HepG2 (cell line): ENCODE measurements around the gene SLIT1. TPM values are rescaled to one million over a fixed set of nuclear protein-coding genes. Genes with fewer than 3 reads are reported as not detected.

Source experiments
- ATAC-seq: fragments of 200-7000 bp; cut with Tn5 transposase; 3 replicates; pipeline ENCODE4 v1.9.1; 2020; ENCODE audit warnings: mild to moderate bottlenecking, moderate library complexity
- BruUV-seq: library from RNA; stranded (reverse); fragments of 400-500 nt; replicated peaks from 2 replicates; lab custom pipeline; 2021; lab: Mats Ljungman, UMichigan
- CTCF ChIA-PET: fragments of 300-600 bp; formaldehyde crosslinking; extraction: SDS; loops from one replicate; lab custom pipeline; 2021; ENCODE audit warnings: low total read pairs, inconsistent platforms, low intra/inter-chr PET ratio; lab: Yijun Ruan, JAX
- POLR2A ChIA-PET: fragments of 350-600 bp; sonication (Branson Sonifier 250); formaldehyde crosslinking; loops from one replicate; lab custom pipeline; 2020; ENCODE audit warnings: antibody characterized with exemption, inconsistent platforms; lab: Yijun Ruan, JAX
- DNase-seq: peaks from one replicate; pipeline ENCODE4 v3.0.0-alpha.2; 2015; ENCODE audit warnings: low spot score
- FAIRE-seq: peaks from 3 replicates; lab custom pipeline; 2011; peaks lifted over from hg19 to GRCh38; lab: Jason Lieb, UNC
- H2AFZ ChIP-seq: one replicate; pipeline ENCODE4 v1.6.1; 2011; ENCODE audit warnings: low read length, inconsistent platforms
- H3K27ac ChIP-seq: fragments of 300-600 bp; 3 replicates; pipeline ENCODE4 v1.8.0; 2011; ENCODE audit warnings: mixed run types, mild to moderate bottlenecking, mixed read lengths, low read length, inconsistent platforms; ENCODE audit not compliant: insufficient read depth; ENCODE audit errors: extremely low read length
- H3K27me3 ChIP-seq, 2 experiments: fragments of 200-600 bp in 1 of 2; 2 replicates in 1 of 2; 3 replicates in 1 of 2; pipeline versions ENCODE4 v1.6.0 to v1.8.0; 2011; ENCODE audit warnings: low read length in 2 of 2, mild to moderate bottlenecking in 2 of 2, moderate library complexity in 2 of 2, inconsistent platforms in 1 of 2; ENCODE audit not compliant: insufficient read depth in 2 of 2, control insufficient read depth in 1 of 2
- H3K36me3 ChIP-seq, 2 experiments: fragments of 200-600 bp in 1 of 2; replicated peaks in 1 of 2; 2 replicates in 1 of 2; 3 replicates in 1 of 2; pipeline versions ENCODE4 v1.5.1 to v1.8.0; 2011; ENCODE audit warnings: low read length in 2 of 2, inconsistent platforms in 1 of 2; ENCODE audit not compliant: insufficient read depth in 2 of 2, control insufficient read depth in 1 of 2
- H3K4me1 ChIP-seq: 2 replicates; pipeline ENCODE4 v1.5.1; 2012; ENCODE audit warnings: low read length, inconsistent platforms; ENCODE audit not compliant: insufficient read depth
- H3K4me2 ChIP-seq: 2 replicates; pipeline ENCODE4 v1.6.0; 2011; ENCODE audit warnings: low read depth, low read length, inconsistent platforms
- H3K4me3 ChIP-seq, 3 experiments: fragments of 200-600 bp in 1 of 3; sonication (generic), shearing (Covaris generic) in 1 of 3; replicated peaks in 1 of 3; 2 replicates each; pipeline ENCODE4 v1.5.1; 2011 to 2016; ENCODE audit warnings: low read length in 3 of 3, inconsistent platforms in 2 of 3, low read depth in 2 of 3, mild to moderate bottlenecking in 2 of 3, control low read depth in 1 of 3, mixed read lengths in 1 of 3; ENCODE audit not compliant: insufficient read depth in 1 of 3
- H3K79me2 ChIP-seq: one replicate; pipeline ENCODE4 v1.6.1; 2011; ENCODE audit warnings: low read length, inconsistent platforms; ENCODE audit not compliant: insufficient read depth
- H3K9ac ChIP-seq: 2 replicates; pipeline ENCODE4 v1.6.0; 2011; ENCODE audit warnings: mild to moderate bottlenecking, low read depth, low read length, inconsistent platforms; ENCODE audit not compliant: insufficient read depth
- H3K9me3 ChIP-seq: 2 replicates; pipeline ENCODE4 v1.5.1; 2012; ENCODE audit warnings: mild to moderate bottlenecking, low read length
- H4K20me1 ChIP-seq: 2 replicates; pipeline ENCODE4 v1.6.0; 2011; ENCODE audit warnings: inconsistent platforms, mild to moderate bottlenecking, low read length, moderate library complexity; ENCODE audit not compliant: insufficient read depth
- ARID3A ChIP-seq: IDR thresholded peaks from 2 replicates; pipeline ENCODE4 v1.6.1; 2012; ENCODE audit warnings: low read depth, low read length, improper control_type of control experiment
- CHCHD3 ChIP-seq: sonication (generic); formaldehyde crosslinking; IDR thresholded peaks from 2 replicates; pipeline ENCODE4 v1.8.0; 2022; ENCODE audit warnings: mild to moderate bottlenecking, missing genetic modification reagents, moderate library complexity
- DNMT1 ChIP-seq: sonication (generic); formaldehyde crosslinking; IDR thresholded peaks from 2 replicates; pipeline ENCODE4 v1.5.1; 2020; ENCODE audit warnings: mild to moderate bottlenecking, missing genetic modification reagents
- MZF1 ChIP-seq: sonication (generic); formaldehyde crosslinking; IDR thresholded peaks from 2 replicates; pipeline ENCODE4 v1.8.1; 2023; ENCODE audit warnings: mild to moderate bottlenecking, missing genetic modification reagents, borderline replicate concordance
- NFYB ChIP-seq: sonication (generic); formaldehyde crosslinking; IDR thresholded peaks from 2 replicates; pipeline ENCODE4 v1.4.0; 2020; ENCODE audit warnings: missing genetic modification reagents
- PREB ChIP-seq: sonication (generic); formaldehyde crosslinking; IDR thresholded peaks from 2 replicates; pipeline ENCODE4 v1.4.0; 2020; ENCODE audit warnings: missing genetic modification reagents
- SOX5 ChIP-seq: IDR thresholded peaks from 2 replicates; pipeline ENCODE4 v1.6.1; 2016; ENCODE audit warnings: borderline replicate concordance
- TOE1 ChIP-seq: sonication (generic); formaldehyde crosslinking; IDR thresholded peaks from 2 replicates; pipeline ENCODE4 v1.4.0; 2020; ENCODE audit warnings: mild to moderate bottlenecking, missing genetic modification reagents
- TSC22D2 ChIP-seq: sonication (generic); formaldehyde crosslinking; IDR thresholded peaks from 2 replicates; pipeline ENCODE4 v1.5.1; 2020; ENCODE audit warnings: missing genetic modification reagents, mild to moderate bottlenecking, borderline replicate concordance
- ZNF318 ChIP-seq: sonication (generic); formaldehyde crosslinking; IDR thresholded peaks from 2 replicates; pipeline ENCODE4 v1.4.0; 2020; ENCODE audit warnings: mild to moderate bottlenecking, missing genetic modification reagents
- ZNF597 ChIP-seq: sonication (generic); formaldehyde crosslinking; IDR thresholded peaks from 2 replicates; pipeline ENCODE4 v1.5.0; 2020; ENCODE audit warnings: missing genetic modification reagents
- ZNF747 ChIP-seq: sonication (generic); formaldehyde crosslinking; IDR thresholded peaks from 2 replicates; pipeline ENCODE4 v1.8.1; 2023; ENCODE audit warnings: missing genetic modification reagents, mild to moderate bottlenecking, borderline replicate concordance
- WGBS: methylation state at CpG from one replicate; pipeline ENCODE4 v1.1.6; 2017; ENCODE audit warnings: low lambda C conversion rate; 5-methylcytosine and 5-hydroxymethylcytosine counted together
- in situ Hi-C: cut with HindIII; loops from 2 replicates; pipeline ENCODE4 v1.10.0; 2017; ENCODE audit warnings: low pct_unique_long_range_greater_than_20kb; ENCODE audit not compliant: extremely low pct_ligation_motif_present
- intact Hi-C: fragments of 100-400 bp; cut with micrococcal nuclease; formaldehyde crosslinking; loops from one replicate; pipeline ENCODE4 v1.10.0; 2022; ENCODE audit not compliant: unreplicated experiment
- polyA plus RNA-seq, 8 experiments: library from polyadenylated mRNA; depleted of rRNA in 3 of 8; stranded (reverse) in 7 of 8; unstranded in 1 of 8; fragments of >200 nt; fragmentation: Illumina TruSeq in 4 of 8; extraction: Trizol in 4 of 8; gene quantifications; 2 replicates each; pipeline versions ENCODE4 v1.2.1 to v1.2.3, GENCODE V29; 2011 to 2016; ENCODE audit warnings: low read depth in 4 of 8, missing spikeins in 1 of 8, mixed read lengths in 1 of 8; ENCODE audit not compliant: insufficient read depth in 1 of 8
- total RNA-seq, 5 experiments: library from RNA; depleted of rRNA; stranded (reverse); fragments of >200 nt; fragmentation: Illumina TruSeq; extraction: Trizol; gene quantifications; 2 replicates each; pipeline ENCODE4 v1.2.3, GENCODE V29; 2016; ENCODE audit warnings: low read depth in 1 of 5

Gene SLIT1
- total and polyA plus RNA-seq, 2 of the 13 experiments (the other 11 are each of a cell fraction or from before 2014, with no cell fraction given), result 0.09 to 0.33 TPM

- Histone ChIP-seq H3K36me3 (no peaks in the 10 kb centered on the region), H3K4me3 (no peak overlapping the region), H3K4me1 (no peaks in the 10 kb centered on the region), H3K4me2 (no peak overlapping the region), H3K27me3 (peaks cover 4 to 59% of the 10 kb centered on the region in 2 experiments), H3K79me2 (no peaks in the 10 kb centered on the region), H4K20me1 (no peaks in the 10 kb centered on the region), H3K9me3 (no peaks in the 10 kb centered on the region), H3K27ac (no peak overlapping the region), H2AFZ (no peak overlapping the region), H3K9ac (no peak overlapping the region)
- intact Hi-C loops (no loop called here), in situ Hi-C loops (no loop called here)
- CTCF ChIA-PET, result no interaction called here
- FAIRE-seq (no peak), ATAC-seq (peak; percentile 28; the same call in 1 of the 3 replicates), DNase-seq (no peak)
- POLR2A ChIA-PET, result no interaction called here
- 3% methylated on average over 10 of the region's 15 CpGs for WGBS
- no TSS peak for BruUV-seq
- TF ChIP-seq ZNF597 (no peak), ZNF318 (no peak), DNMT1 (no peak), SOX5 (CRISPR knock-in tag) (no peak), ZNF747 (CRISPR knock-in tag) (no peak), CHCHD3 (CRISPR knock-in tag) (no peak), NFYB (CRISPR knock-in tag) (no peak), PREB (no peak), ARID3A (no peak), TSC22D2 (no peak), TOE1 (no peak), MZF1 (CRISPR knock-in tag) (no peak)
Measured at GRCh38 chr10:97089209-97089870, 96.4 kb downstream of the SLIT1 start.
